Keratinocyte (primary cell): ENCODE measurements around the gene ZBTB48. TPM values are rescaled to one million over a fixed set of nuclear protein-coding genes. Genes with fewer than 3 reads are reported as not detected.
A peak's percentile ranks its signal among the peaks of the same experiment; 100 is the strongest.

Source experiments
- DNase-seq: peaks from one replicate; pipeline ENCODE4 v3.0.0-alpha.2; 2011; ENCODE audit warnings: low read depth, missing footprints, low spot score
- FAIRE-seq: peaks from 2 replicates; lab custom pipeline; 2011; peaks lifted over from hg19 to GRCh38; lab: Jason Lieb, UNC
- H2AFZ ChIP-seq: 2 replicates; pipeline ENCODE4 v1.6.0; 2012; ENCODE audit warnings: low read length, control low read depth, inconsistent platforms; ENCODE audit not compliant: control insufficient read depth
- H3K27ac ChIP-seq: 2 replicates; pipeline ENCODE4 v1.5.1; 2011; ENCODE audit warnings: low read length; ENCODE audit not compliant: control insufficient read depth, insufficient read depth
- H3K27me3 ChIP-seq: 3 replicates; pipeline ENCODE4 v1.6.0; 2011; ENCODE audit warnings: low read length; ENCODE audit not compliant: control insufficient read depth, insufficient read depth; ENCODE audit errors: extremely low read depth
- H3K36me3 ChIP-seq, 2 experiments: 2 replicates in 1 of 2; 3 replicates in 1 of 2; pipeline ENCODE4 v1.5.1; 2011; ENCODE audit warnings: low read length in 2 of 2, mild to moderate bottlenecking in 1 of 2; ENCODE audit not compliant: control insufficient read depth in 2 of 2, insufficient read depth in 2 of 2; ENCODE audit errors: extremely low read depth in 1 of 2
- H3K4me1 ChIP-seq: 3 replicates; pipeline ENCODE4 v1.5.1; 2011; ENCODE audit warnings: low read length; ENCODE audit not compliant: control insufficient read depth, insufficient read depth; ENCODE audit errors: extremely low read depth
- H3K4me2 ChIP-seq: 3 replicates; pipeline ENCODE4 v1.6.0; 2011; ENCODE audit warnings: low read depth, low read length; ENCODE audit not compliant: control insufficient read depth, insufficient read depth; ENCODE audit errors: extremely low read depth
- H3K4me3 ChIP-seq, 3 experiments: fragments of 200-600 bp in 1 of 3; sonication (generic) in 1 of 3; 2 replicates in 2 of 3; 3 replicates in 1 of 3; pipeline ENCODE4 v1.5.1; 2011 to 2016; ENCODE audit warnings: low read length in 3 of 3, mild to moderate bottlenecking in 3 of 3, control low read depth in 2 of 3, inconsistent platforms in 1 of 3, low read depth in 1 of 3, mixed read lengths in 1 of 3, mixed run types in 1 of 3, moderate library complexity in 1 of 3; ENCODE audit not compliant: control insufficient read depth in 2 of 3, insufficient read depth in 2 of 3; ENCODE audit errors: extremely low read depth in 1 of 3
- H3K79me2 ChIP-seq: 2 replicates; pipeline ENCODE4 v1.6.0; 2012; ENCODE audit warnings: low read length; ENCODE audit not compliant: control insufficient read depth, insufficient read depth
- H3K9ac ChIP-seq: 3 replicates; pipeline ENCODE4 v1.6.0; 2011; ENCODE audit warnings: low read length; ENCODE audit not compliant: control insufficient read depth, insufficient read depth; ENCODE audit errors: extremely low read depth
- H3K9me1 ChIP-seq: 3 replicates; pipeline ENCODE4 v1.6.0; 2011; ENCODE audit warnings: low read length; ENCODE audit not compliant: control insufficient read depth, insufficient read depth; ENCODE audit errors: extremely low read depth
- H3K9me3 ChIP-seq: 2 replicates; pipeline ENCODE4 v1.5.1; 2012; ENCODE audit warnings: low read depth, low read length; ENCODE audit not compliant: control insufficient read depth
- H4K20me1 ChIP-seq: 3 replicates; pipeline ENCODE4 v1.6.0; 2011; ENCODE audit warnings: low read length; ENCODE audit not compliant: control insufficient read depth, insufficient read depth; ENCODE audit errors: extremely low read depth
- CTCF ChIP-seq, 3 experiments: IDR thresholded peaks in 1 of 3; conservative IDR thresholded peaks in 1 of 3; optimal IDR thresholded peaks in 1 of 3; 2 replicates in 2 of 3; 3 replicates in 1 of 3; pipeline versions ENCODE3 to v1.5.1; 2011; ENCODE audit warnings: low read length in 3 of 3, mild to moderate bottlenecking in 3 of 3, moderate library complexity in 2 of 3, control low read depth in 1 of 3, inconsistent platforms in 1 of 3; ENCODE audit not compliant: insufficient read depth in 2 of 3; ENCODE audit errors: extremely low read depth in 1 of 3
- EZH2 ChIP-seq: IDR thresholded peaks from one replicate; pipeline ENCODE4 v1.6.1; 2012; ENCODE audit warnings: inconsistent platforms, mild to moderate bottlenecking, low read length, moderate library complexity
- dilution Hi-C: fragments of 300-500 bp; cut with MboI; formaldehyde crosslinking; loops from one replicate; pipeline ENCODE4 v1.7.0; 2020; ENCODE audit warnings: low sequenced_read_pairs; ENCODE audit not compliant: extremely low pct_ligation_motif_present
- polyA minus RNA-seq, 3 experiments: library from RNA; depleted of rRNA, polyadenylated mRNA; stranded (reverse); fragments of >200 nt; gene quantifications; 1 replicate in 1 of 3; 2 replicates in 1 of 3; 3 replicates in 1 of 3; pipeline ENCODE4 v1.2.3, GENCODE V29; 2011
- polyA plus RNA-seq, 5 experiments: library from polyadenylated mRNA; depleted of rRNA in 3 of 5; stranded (reverse) in 3 of 5; stranded (forward) in 1 of 5; unstranded in 1 of 5; fragments of >200 nt; gene quantifications; 1 replicate in 1 of 5; 2 replicates in 3 of 5; 3 replicates in 1 of 5; pipeline versions ENCODE4 v1.2.1 to v1.2.3, GENCODE V29; 2011 to 2012; ENCODE audit warnings: missing spikeins in 2 of 5, low read depth in 1 of 5, low replicate concordance in 1 of 5

Gene ZBTB48
- polyA plus RNA-seq (9.7 to 21.1 TPM (median 10.9 TPM) in 3 replicates), polyA minus RNA-seq (12.6 to 19.0 TPM (median 16.8 TPM) in 3 replicates)
- 13.1 TPM for polyA plus RNA-seq (2011; ENCODE audit: low read depth)
- 5.6 and 9.2 TPM in 2 replicates for polyA plus RNA-seq (2011; cell fraction: cytosol; rRNA removed)
- polyA plus RNA-seq (2011; cell fraction: nucleus; rRNA removed): 28.2 and 30.9 TPM in 2 replicates
- polyA plus RNA-seq (2012; ENCODE audit: low replicate concordance): 11.5 and 12.6 TPM in 2 replicates
- polyA minus RNA-seq (2011; cell fraction: cytosol; rRNA and poly(A)+ RNA removed): 25.7 TPM
- polyA minus RNA-seq (2011; cell fraction: nucleus; rRNA and poly(A)+ RNA removed): 17.1 and 28.2 TPM in 2 replicates

DNA sequence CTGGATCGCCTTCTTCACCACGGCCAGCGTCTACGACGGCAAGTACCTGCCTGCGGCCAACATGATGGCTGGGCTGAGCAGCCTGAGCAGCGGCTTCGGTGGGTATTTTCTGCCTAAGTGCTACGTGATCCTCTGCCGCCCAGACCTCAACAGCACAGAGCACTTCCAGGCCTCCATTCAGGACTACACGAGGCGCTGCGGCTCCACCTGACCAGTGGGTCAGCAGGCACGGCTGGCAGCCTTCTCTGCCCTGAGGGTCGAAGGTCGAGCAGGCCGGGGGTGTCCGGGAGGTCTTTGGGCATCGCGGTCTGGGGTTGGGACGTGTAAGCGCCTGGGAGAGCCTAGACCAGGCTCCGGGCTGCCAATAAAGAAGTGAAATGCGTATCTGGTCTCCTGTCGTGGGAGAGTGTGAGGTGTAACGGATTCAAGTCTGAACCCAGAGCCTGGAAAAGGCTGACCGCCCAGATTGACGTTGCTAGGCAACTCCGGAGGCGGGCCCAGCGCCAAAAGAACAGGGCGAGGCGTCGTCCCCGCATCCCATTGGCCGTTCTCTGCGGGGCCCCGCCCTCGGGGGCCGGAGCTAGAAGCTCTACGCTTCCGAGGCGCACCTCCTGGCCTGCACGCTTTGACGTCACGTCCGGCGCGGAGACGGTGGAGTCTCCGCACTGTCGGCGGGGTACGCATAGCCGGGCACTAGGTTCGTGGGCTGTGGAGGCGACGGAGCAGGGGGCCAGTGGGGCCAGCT lies at the start of gene ZBTB48:
ZBTB48 (plus strand) TSS at position 621 of the 745 bp plus-strand sequence. CDS start 616 bp downstream, outside the sequence.
- Histone ChIP-seq H3K4me3 (peak within 1 kb of the TSS; percentile 78 to 91 (median 90)), H3K4me1 (peaks cover 26% of the 10 kb centered on the region), H3K27me3 (no peaks in the 10 kb centered on the region), H3K36me3 (peaks cover 0 to 7% of the 10 kb centered on the region in 2 experiments), H3K9me1 (peaks cover 2% of the 10 kb centered on the region), H3K9me3 (no peaks in the 10 kb centered on the region), H3K9ac (peak within 1 kb of the TSS; percentile 83), H4K20me1 (no peaks in the 10 kb centered on the region), H2AFZ (peak within 1 kb of the TSS; percentile 86), H3K27ac (peak within 1 kb of the TSS; percentile 69), H3K4me2 (peak within 1 kb of the TSS; percentile 85), H3K79me2 (peaks cover 18% of the 10 kb centered on the region)
- dilution Hi-C loops: no loop called here
- TF ChIP-seq CTCF (optimal IDR thresholded peaks at IDR 0.05 in 1 of 3, IDR thresholded peaks at IDR 0.05 in 1 of 3, conservative IDR thresholded peaks at IDR 0.05 in 1 of 3; ENCODE audit: extremely low read depth in 1 of 3, insufficient read depth in 2 of 3, low read length in 3 of 3) (no peak), EZH2 (no peak)
- DNase-seq (no peak), FAIRE-seq (peak; percentile 86)

DNA sequence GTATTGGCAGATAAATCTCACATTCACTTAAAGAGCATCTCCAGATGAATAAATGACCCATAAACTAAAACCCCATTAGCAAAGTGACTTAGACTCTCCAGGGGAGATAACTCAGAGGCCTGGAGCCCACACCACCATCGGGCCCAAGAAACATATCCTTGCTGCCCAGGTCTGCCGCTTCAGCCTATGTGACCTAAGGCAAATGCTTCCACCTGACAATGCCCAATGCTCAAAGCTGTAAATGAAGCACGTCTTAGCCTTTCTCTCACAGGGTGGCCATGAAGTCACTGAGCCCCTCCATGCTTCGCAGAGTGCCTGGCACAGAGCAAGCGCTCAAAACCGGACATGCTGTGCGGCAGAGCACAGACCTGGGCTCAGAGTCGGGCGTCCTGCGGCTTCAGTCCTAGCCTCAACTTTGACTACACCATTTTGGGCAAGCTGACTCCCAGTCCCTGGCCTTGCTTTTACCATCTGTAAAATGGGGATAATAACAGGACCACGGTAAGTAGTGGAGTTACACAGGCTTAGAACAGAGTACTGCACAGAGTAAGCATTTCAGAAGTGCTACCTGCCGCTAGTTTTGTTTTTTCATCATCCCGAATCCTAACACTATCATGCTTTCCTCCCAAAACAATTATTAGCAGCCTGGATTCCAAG lies 49.2 kb upstream of the ZBTB48 start:
- Histone ChIP-seq H4K20me1 (no peaks in the 10 kb centered on the region), H3K9ac (no peak overlapping the region), H3K4me3 (no peak overlapping the region), H3K4me1 (no peaks in the 10 kb centered on the region), H2AFZ (no peak overlapping the region), H3K79me2 (no peaks in the 10 kb centered on the region), H3K27ac (no peak overlapping the region), H3K36me3 (peaks cover 47 to 51% of the 10 kb centered on the region in 2 experiments), H3K27me3 (no peaks in the 10 kb centered on the region), H3K4me2 (no peak overlapping the region), H3K9me3 (no peaks in the 10 kb centered on the region), H3K9me1 (no peaks in the 10 kb centered on the region)
- FAIRE-seq (no peak), DNase-seq (no peak)
- TF ChIP-seq CTCF (optimal IDR thresholded peaks at IDR 0.05 in 1 of 3, IDR thresholded peaks at IDR 0.05 in 1 of 3, conservative IDR thresholded peaks at IDR 0.05 in 1 of 3; ENCODE audit: extremely low read depth in 1 of 3, insufficient read depth in 2 of 3, low read length in 3 of 3) (no peak), EZH2 (no peak)
- dilution Hi-C loops: no loop called here
